NCI-H1105 treated with DMSO at 0.1 percent for 48 hours (cell line): ENCODE results near the gene NKAIN4.

Source experiments
- DNase-seq: peaks from one replicate; lab custom pipeline; 2025; lab: John Stamatoyannopoulos, UW

The NKAIN4 gene

DNA sequence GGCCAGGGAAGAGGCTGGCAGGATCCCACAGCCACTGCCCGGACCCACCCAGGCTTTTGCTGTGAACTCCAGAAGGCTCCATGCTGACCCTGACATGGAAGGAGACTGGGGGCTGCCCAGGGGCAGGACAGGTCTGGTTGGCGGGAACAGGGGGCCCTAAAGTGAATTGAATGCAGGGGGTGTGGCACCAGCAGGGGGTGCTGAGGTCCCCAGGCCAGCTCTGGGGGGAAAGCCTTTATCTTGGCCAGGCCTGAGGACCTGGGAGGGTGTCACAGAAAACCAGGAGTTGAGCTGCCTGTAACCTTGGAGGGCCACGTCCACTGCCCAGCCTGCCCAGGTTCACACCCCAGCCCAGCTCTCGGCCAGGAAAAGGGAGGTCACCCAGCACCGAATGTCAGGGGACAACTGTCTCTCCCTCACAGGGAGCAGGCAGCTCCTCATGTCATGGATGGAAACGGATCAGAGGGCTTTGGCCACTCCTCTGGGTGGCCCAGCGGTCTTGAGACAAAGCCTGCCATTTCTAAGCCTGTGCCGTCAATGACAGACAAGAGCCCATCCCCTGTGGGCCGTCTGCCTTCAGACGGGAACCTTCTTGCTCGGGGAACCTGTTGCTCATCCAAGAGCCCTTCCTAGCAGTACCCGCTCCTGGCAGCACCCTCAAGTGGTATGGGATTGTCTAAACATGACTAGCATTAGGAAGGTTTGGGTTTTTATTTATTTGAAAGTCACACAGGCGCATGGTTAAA lies 35.4 kb downstream of the NKAIN4 start:
- no peak for DNase-seq

DNA sequence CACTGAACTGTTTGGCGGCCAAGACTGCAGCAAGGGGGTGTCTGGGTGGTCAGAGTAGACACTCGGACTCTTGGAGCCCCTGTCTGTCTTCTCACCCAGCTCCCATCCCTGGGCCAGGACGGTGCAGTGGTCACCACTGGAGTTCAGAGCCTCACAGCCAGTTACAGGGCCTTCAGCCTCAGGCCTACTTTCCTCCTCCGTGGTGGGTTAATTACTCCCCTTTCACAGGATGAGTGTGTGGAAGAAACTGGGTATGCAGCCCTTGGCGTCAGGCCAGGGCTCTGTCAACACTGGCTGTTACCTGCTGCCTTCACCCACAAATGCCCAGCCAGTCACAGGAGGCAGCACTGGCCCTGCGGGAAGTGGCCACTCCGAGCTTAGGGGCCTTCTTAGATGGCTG lies 36.6 kb downstream of the NKAIN4 start:
- peak; percentile 46 for DNase-seq

DNA sequence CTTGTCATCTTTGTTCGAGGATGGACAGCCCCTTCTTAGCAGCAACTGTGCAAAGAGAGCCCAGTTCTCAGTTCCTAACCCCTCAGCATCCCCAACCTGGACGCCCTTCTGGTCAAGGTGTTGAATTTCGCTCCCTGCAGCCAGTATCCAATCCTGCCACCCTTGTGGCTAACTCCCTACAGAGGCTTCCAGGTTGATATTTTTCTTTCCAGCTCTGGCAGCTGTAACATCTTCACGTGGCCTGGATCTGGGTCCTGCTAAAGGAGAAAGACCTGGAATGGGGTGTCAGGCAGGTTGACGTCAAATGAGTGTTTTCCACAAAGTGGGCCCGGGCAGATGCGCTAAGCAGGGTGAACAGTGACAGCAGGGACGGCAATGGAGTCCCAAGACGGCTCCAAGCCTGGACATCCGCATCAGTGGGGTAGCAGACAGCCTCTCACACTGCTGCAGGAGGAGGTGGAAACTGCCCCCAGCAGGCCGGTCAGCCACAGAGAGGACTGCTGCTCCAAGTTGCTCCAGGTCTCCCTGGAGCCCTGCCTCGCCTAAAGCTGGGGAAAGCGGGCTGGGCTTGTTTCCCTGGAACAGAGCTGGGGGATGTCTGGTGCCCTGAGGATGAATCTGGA lies 37.3 kb downstream of the NKAIN4 start:
- DNase-seq = no peak

DNA sequence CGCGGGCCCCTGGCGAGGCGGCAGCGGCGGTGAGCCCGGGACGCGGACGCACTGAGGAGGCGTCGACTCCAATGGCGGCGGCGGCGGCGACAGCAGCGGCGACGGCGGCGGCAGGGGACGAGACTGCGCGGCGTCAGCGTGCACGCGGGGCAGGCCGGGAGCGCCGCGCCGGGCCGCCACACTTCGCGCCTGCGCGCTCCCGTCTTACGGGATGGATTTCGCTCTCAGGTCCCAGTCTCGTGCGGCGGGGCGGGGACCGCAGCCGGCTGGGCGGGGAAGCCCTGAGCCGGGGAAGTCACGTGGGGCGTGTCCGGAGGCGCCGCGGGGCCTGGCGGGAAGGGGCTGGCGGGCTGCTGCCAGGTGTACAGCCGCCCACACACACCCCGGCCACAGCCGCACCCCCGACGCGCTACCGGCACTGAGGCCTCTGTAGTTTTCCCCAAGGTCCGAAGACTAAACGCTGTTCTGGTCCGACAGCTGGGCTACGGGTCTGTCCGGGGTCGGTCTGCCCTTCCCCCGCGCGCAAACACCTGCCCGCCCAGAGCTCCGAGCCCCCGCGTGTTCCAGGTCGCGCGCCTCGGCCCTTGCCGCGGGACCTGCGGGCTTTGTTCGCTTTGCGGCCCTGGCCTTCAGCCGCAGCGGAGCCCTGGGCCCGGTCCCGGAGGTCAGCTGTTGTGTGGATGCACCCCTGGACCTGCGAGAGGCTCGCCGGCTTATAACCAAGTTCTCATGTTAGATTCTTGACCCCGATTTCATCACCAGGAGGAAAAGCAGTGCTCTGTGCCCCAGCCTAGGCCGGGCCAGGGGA lies 38.0 kb downstream of the NKAIN4 start, which contains the start of gene YTHDF1:
Gene YTHDF1, minus strand, starts transcription at position 91 of the 808 bp plus-strand sequence. CDS start 239 bp downstream, outside the sequence.
- DNase-seq = peak; percentile 94

DNA sequence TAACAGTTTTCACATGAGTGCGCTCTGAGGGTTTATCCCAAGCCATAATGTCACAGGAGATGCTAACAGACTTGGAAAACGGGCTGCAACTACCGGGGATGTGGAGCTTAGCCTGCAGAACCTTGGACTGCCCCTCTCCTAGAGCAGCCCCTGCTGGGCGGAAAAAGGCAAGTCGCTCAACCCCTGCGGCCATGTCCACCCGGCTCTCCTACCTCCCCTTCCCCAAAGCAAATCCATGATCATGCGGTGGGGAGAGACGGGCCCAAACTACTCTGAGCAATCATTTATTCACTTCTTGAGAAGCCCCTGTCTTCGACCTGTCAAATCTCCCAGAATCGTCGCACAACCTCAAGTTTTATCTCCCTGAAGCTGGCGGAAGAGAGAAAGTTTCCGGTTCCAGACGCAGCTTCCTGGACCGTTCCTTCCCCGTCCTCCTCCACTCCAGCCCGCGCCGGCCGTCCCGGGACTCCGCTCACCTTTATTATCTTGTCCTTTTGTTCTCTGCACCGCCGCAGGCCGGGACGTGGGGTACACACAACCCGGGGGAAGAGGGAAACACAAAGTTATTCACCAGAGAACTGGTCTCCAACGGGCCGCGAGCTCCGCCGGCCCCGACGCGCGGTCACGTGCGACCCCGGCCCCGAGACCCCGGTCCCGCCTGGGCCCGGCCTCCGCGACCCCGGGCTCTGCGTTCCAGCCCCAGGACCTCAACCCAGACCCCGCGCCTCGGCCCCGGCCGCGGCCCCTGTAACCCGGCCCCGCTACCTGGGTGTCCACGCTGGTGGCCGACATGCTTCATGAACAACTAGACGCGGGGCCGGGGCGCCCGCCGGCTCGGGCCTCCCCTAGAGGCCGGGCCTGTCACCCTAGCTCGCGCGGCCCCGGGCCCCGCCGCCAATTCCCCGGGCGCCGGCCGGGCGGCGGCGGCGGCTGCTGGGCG lies 38.9 kb downstream of the NKAIN4 start:
- DNase-seq = peak; percentile 21

DNA sequence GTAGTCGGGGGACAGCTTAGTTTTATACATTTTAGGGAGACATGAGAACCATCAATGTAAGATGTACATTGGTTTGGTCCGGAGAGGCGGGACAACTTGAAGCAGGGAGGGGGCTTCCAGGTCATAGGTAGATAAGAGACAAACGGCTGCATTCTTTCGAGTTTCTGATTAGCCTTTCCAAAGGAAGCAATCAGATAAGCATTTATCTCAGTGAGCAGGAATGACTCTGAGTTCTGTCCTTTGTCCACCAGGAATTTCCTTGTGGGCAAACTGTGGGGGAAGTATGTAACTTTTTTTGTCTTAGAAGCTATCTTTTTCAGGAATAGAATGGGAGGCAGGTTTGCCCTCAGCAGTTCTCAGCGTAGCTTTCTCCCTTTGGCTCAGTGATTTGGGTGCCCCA lies 39.7 kb downstream of the NKAIN4 start:
- no peak for DNase-seq

DNA sequence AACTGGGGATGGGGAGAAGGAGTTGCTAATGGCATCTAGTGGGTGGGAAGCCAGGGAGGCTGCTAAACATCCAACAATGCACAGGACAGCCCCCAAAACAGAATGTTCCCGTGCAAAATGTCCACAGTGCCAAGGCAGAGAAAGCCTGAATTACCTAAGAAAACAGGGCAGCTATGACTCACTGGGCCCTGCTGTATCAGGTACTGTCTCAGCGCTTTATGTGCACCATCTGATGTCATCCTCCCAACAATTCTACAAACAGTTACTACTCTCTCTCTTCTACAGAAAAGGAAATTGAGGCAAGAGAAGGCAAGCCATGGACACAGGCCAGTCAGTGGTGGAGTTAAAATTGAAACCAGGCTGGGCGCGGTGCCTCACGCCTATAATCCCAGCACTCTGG lies 41.5 kb downstream of the NKAIN4 start:
- DNase-seq = no peak

DNA sequence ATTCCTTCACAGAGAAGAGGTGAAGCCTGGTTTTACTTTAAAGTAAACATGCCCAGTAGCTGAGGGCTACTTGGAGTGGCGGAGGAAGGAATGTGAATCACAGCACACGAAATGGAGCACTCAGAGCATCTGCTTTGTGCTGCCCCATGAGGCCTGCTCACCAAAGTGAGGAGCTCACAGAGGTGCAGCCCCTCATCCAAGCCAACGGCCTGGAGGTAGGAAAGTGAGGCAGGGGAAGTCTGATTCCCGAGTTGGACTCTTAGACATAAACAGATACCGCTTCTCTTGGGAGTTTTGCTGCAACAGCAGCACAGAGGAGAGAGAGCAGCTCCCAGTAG lies 41.9 kb downstream of the NKAIN4 start:
- no peak for DNase-seq

DNA sequence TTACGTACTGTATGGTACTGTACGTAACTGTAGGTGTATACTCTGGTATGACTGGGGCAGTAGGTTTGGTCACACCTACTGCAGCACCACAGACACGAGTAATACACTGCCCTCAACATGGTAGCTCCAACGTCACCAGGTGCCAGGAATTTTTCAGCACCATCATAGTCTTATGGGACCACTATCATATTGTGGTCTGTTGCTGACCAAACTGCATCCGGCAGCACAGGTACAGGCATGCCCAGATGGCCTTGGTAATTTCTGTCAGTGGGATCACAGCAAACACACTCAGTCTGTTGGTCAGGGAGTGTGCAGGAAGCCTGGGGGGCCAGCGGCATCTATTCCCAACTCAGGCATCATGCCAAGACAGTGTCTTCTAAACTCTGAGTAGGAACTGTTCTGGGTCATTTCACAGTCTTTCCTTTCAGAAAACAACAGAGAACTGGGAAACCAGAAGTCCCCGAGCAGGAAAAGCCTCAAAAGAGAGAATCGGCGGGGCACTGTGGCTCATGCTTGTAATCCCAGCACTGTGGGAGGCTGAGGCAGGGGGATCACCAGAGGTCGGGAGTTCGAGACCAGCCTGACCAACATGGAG lies 44.2 kb downstream of the NKAIN4 start:
- DNase-seq = no peak

DNA sequence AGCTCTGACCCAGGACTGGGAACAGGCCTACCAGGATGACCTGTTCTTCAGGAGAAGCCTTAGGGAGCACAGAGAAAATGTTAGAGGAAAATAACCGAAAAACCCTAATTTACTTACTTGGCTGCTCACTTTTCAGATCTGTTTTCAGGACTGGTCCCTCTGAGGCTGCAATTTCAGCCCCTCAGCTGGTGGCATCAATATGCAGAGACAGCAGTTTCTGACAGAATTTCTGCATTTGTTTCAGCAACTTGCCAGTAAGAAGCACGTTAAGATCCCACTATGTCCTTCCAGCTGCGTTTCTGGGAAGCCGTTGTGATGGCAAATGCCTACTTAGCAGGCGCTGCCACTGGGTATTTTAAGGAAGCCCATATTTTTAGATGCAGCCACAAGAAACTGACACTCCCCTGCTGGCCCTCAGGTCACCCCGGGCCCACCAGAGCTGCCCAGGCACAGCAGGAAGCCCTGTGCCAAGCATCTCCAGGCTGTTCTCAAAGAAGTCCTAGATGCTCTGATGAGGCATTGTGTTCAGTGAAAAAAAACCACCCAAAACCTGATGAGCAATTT lies 45.8 kb downstream of the NKAIN4 start:
- DNase-seq = no peak

DNA sequence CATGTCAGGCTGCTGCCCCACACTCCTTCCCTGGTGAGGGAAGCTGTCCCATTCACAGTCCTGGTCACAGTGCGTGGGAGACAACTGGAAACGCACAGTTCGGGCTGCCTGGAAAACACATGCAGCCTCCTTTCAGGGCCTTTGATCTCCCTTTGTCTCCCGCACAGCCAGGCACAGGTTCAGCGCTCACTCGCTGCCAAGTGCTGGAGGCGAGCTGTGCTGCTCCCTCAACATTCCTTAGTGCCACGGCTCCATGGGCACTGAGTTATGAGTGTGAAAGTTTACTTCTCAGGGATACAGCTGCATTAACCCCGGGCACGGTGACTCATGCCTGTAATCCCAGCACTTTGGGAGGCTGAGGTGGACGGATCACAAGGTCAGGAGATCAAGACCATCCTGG lies 47.4 kb downstream of the NKAIN4 start:
- no peak for DNase-seq

DNA sequence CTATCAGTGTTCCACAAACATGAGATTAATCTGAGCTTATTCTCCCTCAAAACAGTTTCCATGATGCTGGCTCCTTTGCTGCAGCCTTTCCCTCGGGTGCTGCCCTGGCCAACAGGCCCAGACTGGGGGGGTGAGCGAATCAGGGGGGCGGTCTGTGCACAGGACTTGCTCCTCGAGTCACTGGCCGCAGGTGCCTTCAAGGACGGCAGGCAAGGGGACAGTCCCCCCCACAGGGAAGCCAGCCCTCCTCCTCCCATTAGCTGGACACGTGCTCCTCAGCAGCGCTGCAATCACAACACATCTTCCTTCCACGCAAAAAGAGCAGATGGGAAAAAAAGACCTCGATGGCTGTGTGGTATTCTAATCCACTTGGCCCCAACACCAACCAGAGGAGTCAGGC lies 48.4 kb downstream of the NKAIN4 start:
- DNase-seq = no peak

DNA sequence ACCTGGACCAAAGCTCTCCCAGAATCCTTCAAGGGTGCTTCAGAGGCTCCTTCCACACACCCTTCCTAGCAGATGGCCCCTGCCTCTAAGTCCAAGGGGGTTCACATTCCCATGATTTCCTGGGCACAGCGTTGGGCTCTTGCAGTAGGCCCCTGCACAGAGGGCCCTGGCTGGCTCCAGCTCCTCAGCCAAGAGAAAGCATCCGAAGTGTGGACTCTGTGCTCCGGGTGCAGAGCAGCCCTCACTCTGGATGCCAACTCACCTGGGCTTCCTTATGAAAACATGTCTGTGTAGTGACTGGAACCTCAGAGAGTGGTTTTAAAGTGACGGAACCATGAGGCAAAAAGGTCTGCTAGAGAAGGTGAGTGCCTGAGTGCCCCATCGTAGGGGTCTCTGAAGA lies 49.9 kb downstream of the NKAIN4 start:
- DNase-seq = no peak

DNA sequence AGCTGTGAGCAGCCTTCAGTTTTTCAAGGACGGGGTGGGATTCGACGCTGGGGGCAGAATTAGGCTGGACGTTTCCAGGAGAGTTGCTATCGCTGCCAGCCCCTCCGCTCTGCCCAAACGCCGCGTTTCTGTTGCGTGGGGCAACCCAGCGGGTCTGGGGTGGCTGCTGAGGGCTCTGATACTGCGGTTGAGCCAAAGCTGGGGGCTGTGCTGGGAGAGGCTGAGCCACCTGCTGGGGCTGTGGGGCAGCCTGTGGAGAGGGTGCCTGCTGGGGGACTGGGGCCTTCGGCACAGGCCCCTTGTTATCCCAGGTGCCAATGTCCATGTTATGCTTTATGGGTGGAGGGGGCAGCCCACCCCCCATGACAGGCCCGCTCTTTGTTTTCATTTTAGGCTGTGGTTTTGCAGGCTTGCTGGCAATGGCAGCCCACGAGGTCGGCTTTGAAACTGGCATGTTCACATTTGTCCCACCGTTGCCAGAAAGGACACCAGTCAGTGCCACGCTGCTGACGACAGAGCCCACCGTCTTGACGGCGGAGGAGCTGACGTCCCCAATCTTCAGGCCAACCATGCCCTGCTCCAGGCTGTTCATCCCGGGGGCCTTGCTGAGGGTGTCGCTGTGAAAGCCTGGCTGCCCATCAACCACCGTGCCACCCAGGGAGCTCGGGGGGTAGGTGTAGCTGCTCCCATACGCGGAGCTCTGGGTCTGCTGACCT lies 51.3 kb downstream of the NKAIN4 start:
- no peak for DNase-seq

DNA sequence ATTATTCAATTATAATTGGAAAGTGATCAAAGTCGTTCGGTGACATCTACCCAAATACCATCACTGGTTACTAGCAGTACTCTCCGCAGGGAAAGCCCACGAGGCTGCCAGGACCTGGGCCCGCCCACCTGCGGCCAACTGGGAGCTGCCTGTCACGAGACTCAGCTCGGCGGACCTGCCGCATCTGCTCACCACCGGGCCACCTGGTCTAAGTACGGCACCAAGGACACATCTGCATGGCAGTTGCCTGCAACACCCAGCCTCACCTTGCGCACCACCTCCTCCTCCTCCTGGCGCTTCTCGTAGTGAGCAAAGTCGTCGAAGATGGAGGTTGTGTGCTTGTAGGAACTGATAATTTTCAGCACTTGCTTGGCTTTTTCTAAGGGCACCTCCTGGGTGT lies 52.2 kb downstream of the NKAIN4 start:
- DNase-seq = no peak

DNA sequence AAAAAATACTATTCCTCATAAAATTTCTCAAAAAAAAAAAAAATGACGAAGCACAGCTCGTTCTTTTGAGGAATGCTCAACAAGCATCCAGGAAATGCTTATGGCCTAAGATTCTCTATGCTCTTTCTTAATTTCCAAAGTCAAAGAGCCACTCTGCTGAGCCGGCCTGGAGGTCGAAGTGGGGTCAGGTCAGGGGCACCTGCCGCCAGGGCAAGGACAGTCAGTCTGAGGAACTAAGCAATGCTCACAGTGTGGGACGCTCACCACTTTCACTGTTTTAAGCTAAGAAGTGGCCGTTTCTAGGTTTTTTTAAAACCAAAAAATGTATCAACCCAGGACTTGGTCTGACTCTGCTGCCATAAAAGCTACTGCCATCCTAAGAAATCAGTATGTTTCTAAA lies 55.7 kb downstream of the NKAIN4 start:
- no peak for DNase-seq

DNA sequence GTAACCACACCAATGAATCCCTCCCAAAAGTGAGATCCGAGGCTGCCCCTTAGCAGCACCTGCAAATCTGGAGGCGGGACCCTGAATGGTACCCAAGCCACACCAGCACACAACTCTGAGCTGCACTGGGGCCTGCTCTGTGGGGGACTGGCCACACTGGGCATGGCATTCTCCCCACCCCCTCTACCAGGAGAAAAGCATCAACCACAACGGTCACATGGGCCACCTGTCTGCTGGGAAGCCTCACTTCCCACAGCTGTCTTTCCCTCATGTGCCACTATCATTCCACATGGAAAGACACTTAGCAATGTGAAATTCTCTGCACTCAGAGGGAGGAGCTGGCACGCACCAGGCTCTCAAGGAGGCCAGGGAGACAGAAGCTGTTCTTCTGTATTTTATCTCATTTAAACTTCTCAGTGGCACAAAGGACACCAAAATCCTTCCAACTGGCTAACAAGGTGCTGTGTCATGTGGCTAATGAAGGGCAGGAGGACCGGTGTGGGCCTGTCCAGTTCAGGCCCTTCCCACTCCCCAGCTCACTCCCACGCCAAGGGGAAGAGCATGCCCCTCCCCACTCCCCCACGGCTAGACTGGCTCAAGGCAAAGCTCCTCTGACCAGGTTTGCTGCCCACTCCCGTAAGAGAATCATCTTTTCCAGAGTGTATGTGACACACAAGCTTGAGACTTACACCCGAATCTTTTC lies 57.3 kb downstream of the NKAIN4 start:
- no peak for DNase-seq

DNA sequence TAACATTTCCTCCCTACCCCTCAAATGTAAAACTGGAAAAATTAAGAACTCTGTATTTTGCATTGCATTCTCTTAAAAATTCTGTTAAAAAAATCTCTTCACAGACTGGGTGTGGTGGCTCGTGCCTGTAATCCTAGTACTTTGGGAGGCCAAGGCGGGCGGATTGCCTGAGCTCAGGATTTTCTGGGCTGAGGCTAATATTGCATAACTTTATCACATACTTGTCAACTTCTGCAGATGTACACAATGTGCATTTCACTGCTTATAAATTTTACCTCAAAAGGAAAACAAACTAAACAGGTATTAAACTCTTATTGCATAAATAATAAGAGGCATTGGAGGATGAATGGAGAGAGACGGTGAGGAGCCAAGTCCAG lies 59.5 kb downstream of the NKAIN4 start:
- no peak for DNase-seq

DNA sequence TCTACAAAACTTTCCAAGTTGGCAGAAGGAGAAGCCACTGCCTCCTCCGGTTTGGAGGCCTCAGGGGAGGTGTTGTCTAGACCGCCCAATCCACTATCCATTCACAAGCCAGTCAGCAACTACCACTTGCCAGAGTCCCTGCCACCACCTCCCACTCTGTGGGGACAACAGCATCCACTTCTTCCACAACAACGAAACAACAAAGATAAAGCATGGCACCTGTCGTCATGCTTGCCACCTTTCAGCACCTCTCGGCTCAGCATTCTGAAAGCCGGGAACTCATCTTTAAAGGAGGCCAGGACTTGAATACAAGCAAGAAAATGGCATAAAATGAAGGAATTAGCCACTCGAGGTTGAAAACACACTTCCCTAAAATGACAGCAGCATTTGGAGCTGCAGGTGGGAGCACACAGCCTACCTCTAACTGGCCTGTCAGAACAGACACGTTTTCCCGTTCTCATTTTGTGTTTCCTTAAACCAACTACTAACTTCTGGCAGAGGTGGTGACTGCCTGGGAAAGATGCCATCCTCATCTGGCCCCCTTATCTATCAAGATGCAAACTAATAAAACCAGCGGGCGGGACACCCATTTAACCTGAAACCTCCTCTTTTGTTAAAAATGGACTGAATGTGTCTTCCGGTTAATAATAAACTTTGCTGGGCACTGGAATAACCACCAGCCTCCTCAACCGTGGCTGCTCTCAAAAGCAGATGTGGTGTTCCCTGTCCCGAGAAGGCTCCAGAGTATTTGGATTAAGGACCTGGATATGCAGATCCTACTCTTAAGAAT lies 60.1 kb downstream of the NKAIN4 start:
- DNase-seq = no peak
